ENCODE measurements around the gene MEGF6.
A peak's percentile ranks its signal among the peaks of the same experiment; 100 is the strongest.

MEGF6 gene

GRCh38 chr1:3456964-3457909 is 154.1 kb downstream of the MEGF6 start:
- DNase-seq (ENCODE audit: low spot score) = no peak

GRCh38 chr1:3456449-3456963 is 154.8 kb downstream of the MEGF6 start:
- DNase-seq (ENCODE audit: low spot score) = no peak

GRCh38 chr1:3455670-3456448 is 155.4 kb downstream of the MEGF6 start:
- no peak for DNase-seq (ENCODE audit: low spot score)

GRCh38 chr1:3454811-3455618 is 156.3 kb downstream of the MEGF6 start:
- peak; percentile 75 for DNase-seq (ENCODE audit: low spot score)

GRCh38 chr1:3453891-3454810 is 157.2 kb downstream of the MEGF6 start, which contains the start of gene ARHGEF16:
Gene ARHGEF16 (plus strand): TSS chr1:3454665. CDS start chr1:3463085, 8,420 bp downstream.
- peak; percentile 81 for DNase-seq (ENCODE audit: low spot score)

- DNase-seq (ENCODE audit: low spot score) = peak; percentile 88
Measured at GRCh38 chr1:3453203-3453761, 158.0 kb downstream of the MEGF6 start.

- no peak for DNase-seq (ENCODE audit: low spot score)
Measured at GRCh38 chr1:3452866-3453175, 158.5 kb downstream of the MEGF6 start.

- DNase-seq (ENCODE audit: low spot score) = no peak
Measured at GRCh38 chr1:3451994-3452865, 159.1 kb downstream of the MEGF6 start.

- DNase-seq (ENCODE audit: low spot score) = no peak
Measured at GRCh38 chr1:3450983-3451382, 160.3 kb downstream of the MEGF6 start.

GRCh38 chr1:3450202-3450863 is 161.0 kb downstream of the MEGF6 start:
- DNase-seq (ENCODE audit: low spot score) = no peak

- no peak for DNase-seq (ENCODE audit: low spot score)
Measured at GRCh38 chr1:3444736-3445135, 166.6 kb downstream of the MEGF6 start.

GRCh38 chr1:3444298-3444697 is 167.0 kb downstream of the MEGF6 start:
- no peak for DNase-seq (ENCODE audit: low spot score)

- no peak for DNase-seq (ENCODE audit: low spot score)
Measured at GRCh38 chr1:3443807-3444206, 167.5 kb downstream of the MEGF6 start.

- no peak for DNase-seq (ENCODE audit: low spot score)
Measured at GRCh38 chr1:3442901-3443300, 168.4 kb downstream of the MEGF6 start.

GRCh38 chr1:3442331-3442730 is 169.0 kb downstream of the MEGF6 start:
- DNase-seq (ENCODE audit: low spot score) = no peak

- no peak for DNase-seq (ENCODE audit: low spot score)
Measured at GRCh38 chr1:3441880-3442279, 169.4 kb downstream of the MEGF6 start.

- no peak for DNase-seq (ENCODE audit: low spot score)
Measured at GRCh38 chr1:3441410-3441847, 169.9 kb downstream of the MEGF6 start.

- no peak for DNase-seq (ENCODE audit: low spot score)
Measured at GRCh38 chr1:3440711-3441409, 170.4 kb downstream of the MEGF6 start.

Measured in HuH-7 (cell line).